ENCODE data around the gene MYO3B. TPM values are rescaled to one million over a fixed set of nuclear protein-coding genes. Genes with fewer than 3 reads are reported as not detected.

MYO3B gene
- total RNA-seq, 4 donors from 2014 or later = 6.0 to 7.4 (median 7.2) TPM

GRCh38 chr2:170156592-170156991 is 21.4 kb upstream of the MYO3B start:
- intact Hi-C loops (cut with DNase I) = no loop called here
- 90 to 92% methylated on average over 3 of the region's 3 CpGs for WGBS, 2 donors
- H3K27ac ChIP-seq = no peak overlapping the region
- no peak overlapping the region for H3K4me3 ChIP-seq (replicated peaks in 1 of 3)
- no peak for DNase-seq
- no peaks in the 10 kb centered on the region for H3K36me3 ChIP-seq
- peaks cover 27% of the 10 kb centered on the region in 2 donors for H3K4me1 ChIP-seq
- H3K9me3 ChIP-seq = no peaks in the 10 kb centered on the region
- TF ChIP-seq CTCF (IDR thresholded peaks at IDR 0.05) = no peak
- no peak for TF ChIP-seq POLR2A (IDR thresholded peaks at IDR 0.05)
- no peaks in the 10 kb centered on the region for H3K27me3 ChIP-seq

GRCh38 chr2:170157025-170157684 is 20.8 kb upstream of the MYO3B start:
- no peaks in the 10 kb centered on the region for H3K36me3 ChIP-seq
- no peak for TF ChIP-seq CTCF (IDR thresholded peaks at IDR 0.05)
- no peak for TF ChIP-seq POLR2A (IDR thresholded peaks at IDR 0.05)
- no peak overlapping the region for H3K4me3 ChIP-seq (replicated peaks in 1 of 3)
- H3K27me3 ChIP-seq = no peaks in the 10 kb centered on the region
- peaks cover 27 to 28% of the 10 kb centered on the region in 2 donors for H3K4me1 ChIP-seq
- intact Hi-C loops (cut with DNase I) = no loop called here
- 79% methylated on average over 3 of the region's 3 CpGs for WGBS, 2 donors
- no peaks in the 10 kb centered on the region for H3K9me3 ChIP-seq
- no peak for DNase-seq
- H3K27ac ChIP-seq = no peak overlapping the region

GRCh38 chr2:170159060-170159459 is 18.9 kb upstream of the MYO3B start:
- no peak for DNase-seq
- intact Hi-C loops (cut with DNase I) = no loop called here
- TF ChIP-seq POLR2A (IDR thresholded peaks at IDR 0.05) (no peak), CTCF (IDR thresholded peaks at IDR 0.05) (no peak)
- Histone ChIP-seq H3K27me3 (no peaks in the 10 kb centered on the region), H3K4me3 (replicated peaks in 1 of 3) (no peak overlapping the region), H3K36me3 (no peaks in the 10 kb centered on the region), H3K9me3 (no peaks in the 10 kb centered on the region), H3K4me1 (peaks cover 22 to 39% of the 10 kb centered on the region in 2 donors), H3K27ac (no peak overlapping the region)

GRCh38 chr2:170161516-170162270 is 16.3 kb upstream of the MYO3B start:
- TF ChIP-seq POLR2A (IDR thresholded peaks at IDR 0.05) = no peak
- TF ChIP-seq CTCF (IDR thresholded peaks at IDR 0.05) = no peak
- H3K4me3 ChIP-seq (replicated peaks in 1 of 3) = no peak overlapping the region
- no peaks in the 10 kb centered on the region for H3K9me3 ChIP-seq
- intact Hi-C loops (cut with DNase I) = no loop called here
- no peak for DNase-seq
- peak overlapping the region in 1 of 3 donors; percentile 22 for H3K27ac ChIP-seq
- no peaks in the 10 kb centered on the region for H3K36me3 ChIP-seq
- peaks cover 18 to 44% of the 10 kb centered on the region in 2 donors for H3K4me1 ChIP-seq
- H3K27me3 ChIP-seq = no peaks in the 10 kb centered on the region
- WGBS, 2 donors = 72 to 75% methylated on average over 4 of the region's 4 CpGs

GRCh38 chr2:170162271-170162632 is 15.7 kb upstream of the MYO3B start:
- intact Hi-C loops (cut with DNase I) = no loop called here
- Histone ChIP-seq H3K36me3 (no peaks in the 10 kb centered on the region), H3K4me1 (peaks cover 22 to 48% of the 10 kb centered on the region in 2 donors), H3K27ac (no peak overlapping the region), H3K27me3 (no peaks in the 10 kb centered on the region), H3K9me3 (no peaks in the 10 kb centered on the region), H3K4me3 (replicated peaks in 1 of 3) (no peak overlapping the region)
- DNase-seq = no peak
- no peak for TF ChIP-seq POLR2A (IDR thresholded peaks at IDR 0.05)
- no peak for TF ChIP-seq CTCF (IDR thresholded peaks at IDR 0.05)
- WGBS, 2 donors = 94 to 96% methylated on average over 4 of the region's 4 CpGs
